HG03342 (cell line): ENCODE data around the gene GNG5.
"Not testable (repeated sequence)": the region's sequence is repeated elsewhere in the genome, so short reads cannot be mapped to it uniquely, and the experiment has no call there.

Experiments
- ATAC-seq: cut with Tn5 transposase; IDR thresholded peaks from one replicate; pipeline ENCODE4 v1.9.1; 2021; ENCODE audit warnings: mild to moderate bottlenecking, moderate library complexity; ENCODE audit not compliant: unreplicated experiment

GNG5 gene

GRCh38 chr1:84506002-84506728, at the start of gene GNG5, which contains the start of gene SPATA1:
Gene GNG5 (minus strand): TSS chr1:84506581. CDS start chr1:84506091, 490 bp downstream.
Gene SPATA1 (plus strand): TSS chr1:84506386. CDS start chr1:84516360, 9,974 bp downstream.
- peak; percentile 83 for ATAC-seq

- no peak for ATAC-seq
Measured at GRCh38 chr1:84550826-84551225, 44.4 kb upstream of the GNG5 start.

- ATAC-seq = no peak
Measured at GRCh38 chr1:84541679-84542078, 35.3 kb upstream of the GNG5 start.

- ATAC-seq = no peak
Measured at GRCh38 chr1:84540759-84541158, 34.4 kb upstream of the GNG5 start.

- ATAC-seq = no peak
Measured at GRCh38 chr1:84539972-84540371, 33.6 kb upstream of the GNG5 start.

GRCh38 chr1:84538599-84538998, 32.2 kb upstream of the GNG5 start:
- peak; percentile 69 for ATAC-seq

- no peak for ATAC-seq
Measured at GRCh38 chr1:84525779-84526178, 19.4 kb upstream of the GNG5 start.

GRCh38 chr1:84524590-84524989, 18.2 kb upstream of the GNG5 start:
- no peak for ATAC-seq

- ATAC-seq = no peak
Measured at GRCh38 chr1:84510668-84511067, 4.3 kb upstream of the GNG5 start.

- ATAC-seq = no peak
Measured at GRCh38 chr1:84510165-84510564, 3.8 kb upstream of the GNG5 start.

GRCh38 chr1:84509029-84509428, 2.6 kb upstream of the GNG5 start:
- ATAC-seq = no peak

- ATAC-seq = no peak
Measured at GRCh38 chr1:84508510-84508909, 2.1 kb upstream of the GNG5 start.

GRCh38 chr1:84507887-84508286, 1.5 kb upstream of the GNG5 start:
- not testable (repeated sequence) for ATAC-seq

- no peak for ATAC-seq
Measured at GRCh38 chr1:84506729-84507453, 510 bp upstream of the GNG5 start.

GRCh38 chr1:84505493-84506001, 834 bp downstream of the GNG5 start:
- peak; percentile 26 for ATAC-seq

- no peak for ATAC-seq
Measured at GRCh38 chr1:84504580-84505492, 1.5 kb downstream of the GNG5 start.

GRCh38 chr1:84502927-84503326, 3.5 kb downstream of the GNG5 start:
- ATAC-seq = no peak

- ATAC-seq = no peak
Measured at GRCh38 chr1:84497631-84498275, 8.6 kb downstream of the GNG5 start.

GRCh38 chr1:84496498-84496897, 9.9 kb downstream of the GNG5 start:
- ATAC-seq = no peak

- ATAC-seq = no peak
Measured at GRCh38 chr1:84493747-84494146, 12.6 kb downstream of the GNG5 start.
